Measurements from ENCODE around the gene AKAP6.

AKAP6 gene

DNA sequence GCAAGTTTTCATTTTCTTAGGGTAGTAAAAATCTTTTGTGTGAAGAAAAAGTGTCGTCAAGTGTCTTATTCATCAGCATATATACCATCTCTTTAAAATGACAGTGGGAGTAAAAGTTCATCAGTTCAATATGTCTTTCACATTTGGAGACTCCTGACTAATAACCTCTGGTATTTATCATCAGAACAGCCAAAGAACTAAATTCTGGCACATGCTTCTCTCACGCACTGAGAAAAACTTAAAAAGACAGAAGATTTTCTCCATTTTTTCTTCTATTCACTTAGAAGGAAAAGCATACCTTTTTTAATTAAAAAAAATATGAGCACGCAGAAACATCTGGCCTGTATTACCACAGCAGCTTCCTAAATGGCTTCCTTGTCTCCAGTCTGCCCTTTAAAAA, 265.7 kb downstream of the AKAP6 start:
- Histone ChIP-seq H3K36me3 (ENCODE audit: insufficient read depth, low read length) (no peaks in the 10 kb centered on the region), H3K27ac (ENCODE audit: low read depth, low read length) (no peak overlapping the region), H3K4me3 (ENCODE audit: low read length) (no peak overlapping the region), H3K9me3 (ENCODE audit: insufficient read depth, low read depth, low read length) (no peaks in the 10 kb centered on the region), H3K4me1 (ENCODE audit: insufficient read depth, low read length) (no peaks in the 10 kb centered on the region; the same call in 1 of the 2 replicates), H3K9ac (ENCODE audit: low read depth, low read length) (no peak overlapping the region), H3K27me3 (ENCODE audit: insufficient read depth, low read length) (no peaks in the 10 kb centered on the region)
- WGBS, result 96% methylated on average over 2 of the region's 3 CpGs

DNA sequence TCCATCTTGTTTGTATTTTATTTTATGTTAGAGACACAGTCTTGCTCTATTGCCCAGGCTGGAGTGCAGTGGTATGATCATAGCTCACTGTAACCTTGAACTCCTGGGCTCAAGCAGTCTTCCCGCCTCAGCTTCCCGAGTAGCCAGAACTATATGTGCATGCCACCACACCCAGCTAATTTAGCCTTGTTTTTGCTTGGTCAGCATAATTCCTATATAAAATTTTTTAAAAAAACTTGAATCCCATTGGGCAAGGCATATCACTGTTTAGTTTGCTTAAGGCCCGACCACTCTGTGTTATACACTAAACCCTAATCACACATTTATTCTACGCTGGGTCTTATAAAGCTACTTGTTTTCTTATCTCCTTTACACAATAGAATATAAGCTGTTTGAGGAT, 266.4 kb downstream of the AKAP6 start:
- H3K27ac ChIP-seq (ENCODE audit: low read depth, low read length), result no peak overlapping the region
- no peaks in the 10 kb centered on the region for H3K36me3 ChIP-seq (ENCODE audit: insufficient read depth, low read length)
- H3K4me3 ChIP-seq (ENCODE audit: low read length), result no peak overlapping the region
- no peaks in the 10 kb centered on the region; the same call in 1 of the 2 replicates for H3K4me1 ChIP-seq (ENCODE audit: insufficient read depth, low read length)
- WGBS, result 97% methylated on average over 4 of the region's 4 CpGs
- no peaks in the 10 kb centered on the region for H3K9me3 ChIP-seq (ENCODE audit: insufficient read depth, low read depth, low read length)
- H3K9ac ChIP-seq (ENCODE audit: low read depth, low read length), result no peak overlapping the region
- H3K27me3 ChIP-seq (ENCODE audit: insufficient read depth, low read length), result no peaks in the 10 kb centered on the region

DNA sequence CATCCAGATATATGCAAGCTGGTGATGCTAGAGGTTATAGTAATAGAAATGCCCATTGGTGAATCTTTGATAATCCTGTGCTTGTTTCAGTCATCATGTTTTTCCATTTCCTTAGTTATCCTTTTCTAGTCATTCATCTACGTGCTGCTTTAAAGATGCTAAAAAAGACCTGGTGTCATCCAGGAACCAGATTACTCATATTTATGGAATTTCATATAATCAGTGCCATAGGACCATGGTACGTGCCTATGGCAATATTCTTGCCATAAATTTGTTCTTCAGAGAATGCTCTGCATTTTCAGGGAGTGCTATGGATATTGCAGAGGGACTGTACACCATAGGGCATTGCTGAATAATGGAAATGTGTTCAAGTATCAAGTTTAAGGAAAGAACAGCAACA, 267.3 kb downstream of the AKAP6 start:
- WGBS, result 92% methylated on average over 2 of the region's 2 CpGs
- H3K4me1 ChIP-seq (ENCODE audit: insufficient read depth, low read length), result no peaks in the 10 kb centered on the region; the same call in 1 of the 2 replicates

DNA sequence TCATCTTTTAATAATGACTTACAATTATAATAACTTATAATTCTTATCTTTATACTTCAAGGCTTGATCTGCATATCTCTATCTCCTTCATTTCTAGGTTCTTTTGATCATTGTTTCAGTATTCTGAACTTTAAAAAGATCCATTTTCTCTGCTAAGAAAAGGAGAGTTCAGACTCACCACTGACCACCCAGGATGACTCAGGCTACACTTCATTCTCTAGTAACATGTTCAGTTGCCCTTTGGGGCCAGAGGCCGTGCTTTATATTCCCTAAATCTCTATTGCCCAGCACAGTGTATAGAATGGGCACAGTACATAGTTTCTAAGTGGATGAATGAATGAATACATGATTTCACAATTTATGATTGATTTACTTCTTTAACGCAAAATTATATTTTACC, 268.7 kb downstream of the AKAP6 start:
- no peaks in the 10 kb centered on the region for H3K9me3 ChIP-seq (ENCODE audit: insufficient read depth, low read depth, low read length)
- WGBS, result 93% methylated on average over 1 of the region's 2 CpGs
- H3K27me3 ChIP-seq (ENCODE audit: insufficient read depth, low read length), result no peaks in the 10 kb centered on the region
- no peak overlapping the region for H3K4me3 ChIP-seq (ENCODE audit: low read length)
- H3K36me3 ChIP-seq (ENCODE audit: insufficient read depth, low read length), result no peaks in the 10 kb centered on the region
- no peak overlapping the region for H3K9ac ChIP-seq (ENCODE audit: low read depth, low read length)
- H3K4me1 ChIP-seq (ENCODE audit: insufficient read depth, low read length), result no peaks in the 10 kb centered on the region; the same call in 1 of the 2 replicates
- H3K27ac ChIP-seq (ENCODE audit: low read depth, low read length), result no peak overlapping the region

More for the DNA sequence above, 267.3 kb downstream of the AKAP6 start:
- no peak overlapping the region for H3K27ac ChIP-seq (ENCODE audit: low read depth, low read length)
- H3K27me3 ChIP-seq (ENCODE audit: insufficient read depth, low read length), result no peaks in the 10 kb centered on the region
- H3K4me3 ChIP-seq (ENCODE audit: low read length), result no peak overlapping the region
- no peak overlapping the region for H3K9ac ChIP-seq (ENCODE audit: low read depth, low read length)
- no peaks in the 10 kb centered on the region for H3K36me3 ChIP-seq (ENCODE audit: insufficient read depth, low read length)
- H3K9me3 ChIP-seq (ENCODE audit: insufficient read depth, low read depth, low read length), result no peaks in the 10 kb centered on the region

DNA sequence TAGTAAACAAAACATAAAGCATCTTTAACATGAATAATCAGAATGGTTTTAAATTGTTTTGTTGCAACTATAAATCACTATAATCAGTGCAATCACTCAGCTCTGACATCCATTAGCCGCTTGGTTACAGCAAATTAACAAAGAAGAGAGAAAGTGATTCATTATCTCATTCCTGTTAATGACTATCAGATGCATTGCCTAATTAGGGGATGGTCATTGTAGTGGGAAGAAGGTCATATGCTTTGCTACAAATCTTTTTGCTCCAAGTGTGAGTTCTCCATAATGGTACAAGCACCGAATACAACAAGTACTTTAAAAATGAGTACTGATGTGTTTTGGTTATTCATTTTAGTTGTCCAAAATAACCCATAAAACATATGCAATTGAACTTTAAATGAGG, 272.0 kb downstream of the AKAP6 start:
- no peaks in the 10 kb centered on the region for H3K36me3 ChIP-seq (ENCODE audit: insufficient read depth, low read length)
- H3K4me3 ChIP-seq (ENCODE audit: low read length), result no peak overlapping the region
- no peaks in the 10 kb centered on the region for H3K9me3 ChIP-seq (ENCODE audit: insufficient read depth, low read depth, low read length)
- no peak overlapping the region for H3K27ac ChIP-seq (ENCODE audit: low read depth, low read length)
- 83% methylated on average over 1 of the region's 2 CpGs for WGBS
- no peaks in the 10 kb centered on the region for H3K27me3 ChIP-seq (ENCODE audit: insufficient read depth, low read length)
- H3K4me1 ChIP-seq (ENCODE audit: insufficient read depth, low read length), result peaks cover under 1% of the 10 kb centered on the region; the same call in 1 of the 2 replicates
- no peak overlapping the region for H3K9ac ChIP-seq (ENCODE audit: low read depth, low read length)

DNA sequence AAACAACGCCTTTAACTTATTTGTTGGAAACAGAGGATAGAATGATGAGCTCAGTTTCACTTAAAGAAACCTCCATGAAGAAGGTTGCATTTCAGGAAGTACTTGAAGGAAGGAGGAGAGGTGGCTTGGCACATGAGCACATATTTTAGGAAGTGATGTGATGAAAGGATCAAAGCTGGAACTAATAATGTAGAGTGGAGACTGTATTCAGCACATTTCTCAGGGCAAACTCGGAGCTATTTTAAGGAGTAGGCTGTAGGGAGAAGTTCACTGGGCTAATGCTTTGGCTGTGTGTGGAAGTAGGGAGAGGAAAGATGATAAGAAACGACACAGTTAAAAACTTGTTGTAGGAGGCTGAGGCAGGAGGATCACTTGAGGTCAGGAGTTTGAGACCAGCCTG, 272.8 kb downstream of the AKAP6 start:
- 93% methylated on average over 3 of the region's 3 CpGs for WGBS
- Histone ChIP-seq H3K27ac (ENCODE audit: low read depth, low read length) (no peak overlapping the region), H3K27me3 (ENCODE audit: insufficient read depth, low read length) (no peaks in the 10 kb centered on the region), H3K4me1 (ENCODE audit: insufficient read depth, low read length) (peaks cover 5% of the 10 kb centered on the region; the same call in 1 of the 2 replicates), H3K36me3 (ENCODE audit: insufficient read depth, low read length) (no peaks in the 10 kb centered on the region), H3K4me3 (ENCODE audit: low read length) (no peak overlapping the region), H3K9me3 (ENCODE audit: insufficient read depth, low read depth, low read length) (no peaks in the 10 kb centered on the region), H3K9ac (ENCODE audit: low read depth, low read length) (no peak overlapping the region)

DNA sequence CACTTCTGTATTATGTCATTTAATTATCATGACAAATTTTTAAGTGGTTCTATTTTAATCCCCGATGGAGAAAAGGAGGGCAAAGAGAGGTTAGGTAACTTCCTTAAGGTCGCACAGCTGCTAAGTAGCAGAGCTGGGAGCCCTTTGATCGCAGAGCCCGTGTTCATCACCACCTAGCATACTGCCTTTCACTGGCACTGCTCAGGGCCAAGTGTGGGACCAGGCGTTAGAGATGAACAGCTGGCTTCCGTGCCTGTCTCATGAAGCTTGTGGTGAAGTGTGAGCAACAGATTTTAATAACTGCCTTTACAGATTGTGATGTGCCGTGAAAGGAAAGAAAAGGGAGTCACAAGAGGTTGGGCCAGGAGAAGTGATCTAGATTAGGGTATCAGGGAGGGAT, 273.6 kb downstream of the AKAP6 start:
- WGBS, result 93% methylated on average over 7 of the region's 7 CpGs
- Histone ChIP-seq H3K4me3 (ENCODE audit: low read length) (no peak overlapping the region), H3K36me3 (ENCODE audit: insufficient read depth, low read length) (no peaks in the 10 kb centered on the region), H3K9ac (ENCODE audit: low read depth, low read length) (no peak overlapping the region), H3K9me3 (ENCODE audit: insufficient read depth, low read depth, low read length) (no peaks in the 10 kb centered on the region), H3K4me1 (ENCODE audit: insufficient read depth, low read length) (peaks cover 5% of the 10 kb centered on the region; the same call in 1 of the 2 replicates), H3K27me3 (ENCODE audit: insufficient read depth, low read length) (no peaks in the 10 kb centered on the region), H3K27ac (ENCODE audit: low read depth, low read length) (no peak overlapping the region)

DNA sequence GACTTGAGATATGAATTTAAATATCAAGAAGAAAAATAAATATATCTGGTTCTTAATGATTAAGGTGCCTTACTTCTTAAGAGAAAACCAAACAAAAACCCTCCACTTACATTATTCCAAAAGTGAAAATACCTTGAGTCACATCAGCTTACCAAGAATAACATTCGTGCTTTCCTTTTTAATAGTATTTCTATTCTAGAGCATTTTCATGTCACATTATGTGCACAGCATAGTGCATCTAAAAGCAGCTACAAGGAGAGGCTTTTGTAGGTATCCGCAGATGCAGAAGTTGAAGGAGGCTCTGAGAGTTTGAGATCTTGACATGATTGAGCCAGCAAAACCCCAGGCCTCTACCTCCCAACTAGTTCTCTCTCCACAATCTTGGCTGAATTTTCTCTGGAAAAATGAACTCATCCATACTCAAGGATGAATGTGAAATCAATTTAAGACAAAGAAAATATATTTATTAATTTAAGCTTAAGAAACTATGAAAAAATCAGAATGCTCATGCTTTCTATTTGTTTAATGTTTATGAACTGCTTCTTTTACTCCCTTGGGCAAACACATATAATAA, 275.0 kb downstream of the AKAP6 start:
- Histone ChIP-seq H3K9me3 (ENCODE audit: insufficient read depth, low read depth, low read length) (no peaks in the 10 kb centered on the region), H3K27me3 (ENCODE audit: insufficient read depth, low read length) (no peaks in the 10 kb centered on the region), H3K4me3 (ENCODE audit: low read length) (no peak overlapping the region), H3K4me1 (ENCODE audit: insufficient read depth, low read length) (peaks cover 5% of the 10 kb centered on the region; the same call in 1 of the 2 replicates), H3K27ac (ENCODE audit: low read depth, low read length) (no peak overlapping the region), H3K9ac (ENCODE audit: low read depth, low read length) (no peak overlapping the region), H3K36me3 (ENCODE audit: insufficient read depth, low read length) (no peaks in the 10 kb centered on the region)
- WGBS, result 100% methylated on average over 2 of the region's 2 CpGs

DNA sequence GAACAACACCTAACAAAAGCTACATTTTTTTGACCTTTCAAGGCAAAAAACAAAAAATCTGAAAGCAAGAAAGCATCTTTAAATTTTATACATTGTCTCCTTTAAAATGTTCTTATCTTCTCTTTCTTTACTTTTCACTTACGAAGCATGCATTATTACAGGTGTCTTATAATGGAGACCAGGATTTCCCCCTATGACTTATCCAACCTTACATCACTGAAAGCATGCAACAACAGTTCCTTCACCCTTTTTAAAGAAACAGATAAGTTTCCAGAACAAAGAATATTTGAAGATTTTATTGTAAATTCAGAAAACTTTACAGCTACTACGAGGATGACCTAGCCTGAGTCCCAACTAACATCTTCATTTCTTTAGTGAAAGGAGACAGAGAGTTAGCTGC, 277.2 kb downstream of the AKAP6 start:
- WGBS, result 96% methylated on average over 2 of the region's 2 CpGs
- H3K27ac ChIP-seq (ENCODE audit: low read depth, low read length), result no peak overlapping the region
- H3K36me3 ChIP-seq (ENCODE audit: insufficient read depth, low read length), result no peaks in the 10 kb centered on the region
- H3K4me1 ChIP-seq (ENCODE audit: insufficient read depth, low read length), result peaks cover 12% of the 10 kb centered on the region; the same call in 1 of the 2 replicates
- no peaks in the 10 kb centered on the region for H3K9me3 ChIP-seq (ENCODE audit: insufficient read depth, low read depth, low read length)
- H3K27me3 ChIP-seq (ENCODE audit: insufficient read depth, low read length), result no peaks in the 10 kb centered on the region
- no peak overlapping the region for H3K4me3 ChIP-seq (ENCODE audit: low read length)
- H3K9ac ChIP-seq (ENCODE audit: low read depth, low read length), result no peak overlapping the region

DNA sequence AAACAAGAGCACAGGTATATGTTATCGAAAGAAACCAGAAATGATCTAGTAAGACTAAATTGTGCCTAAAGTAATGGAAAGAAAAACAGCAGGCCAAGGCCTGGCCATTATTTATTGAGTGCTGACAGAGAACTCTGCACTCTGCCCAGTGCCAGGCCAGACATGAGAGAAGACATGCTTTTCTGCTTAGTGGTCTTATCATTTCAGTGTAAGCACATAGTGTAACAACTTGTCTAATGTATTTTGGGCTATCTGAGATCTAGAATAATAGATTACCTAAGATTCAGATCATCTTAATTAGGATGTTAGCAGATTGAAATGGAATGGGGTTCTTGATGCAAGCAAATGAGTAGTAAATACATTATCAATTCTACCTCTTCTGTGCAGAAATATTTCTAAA, 278.3 kb downstream of the AKAP6 start:
- no peaks in the 10 kb centered on the region for H3K36me3 ChIP-seq (ENCODE audit: insufficient read depth, low read length)
- H3K9me3 ChIP-seq (ENCODE audit: insufficient read depth, low read depth, low read length), result no peaks in the 10 kb centered on the region
- WGBS, result 100% methylated on average over 1 of the region's 1 CpG
- H3K4me3 ChIP-seq (ENCODE audit: low read length), result no peak overlapping the region
- H3K9ac ChIP-seq (ENCODE audit: low read depth, low read length), result no peak overlapping the region
- H3K27ac ChIP-seq (ENCODE audit: low read depth, low read length), result no peak overlapping the region
- no peaks in the 10 kb centered on the region for H3K27me3 ChIP-seq (ENCODE audit: insufficient read depth, low read length)
- H3K4me1 ChIP-seq (ENCODE audit: insufficient read depth, low read length), result peaks cover 12% of the 10 kb centered on the region; the same call in 1 of the 2 replicates

DNA sequence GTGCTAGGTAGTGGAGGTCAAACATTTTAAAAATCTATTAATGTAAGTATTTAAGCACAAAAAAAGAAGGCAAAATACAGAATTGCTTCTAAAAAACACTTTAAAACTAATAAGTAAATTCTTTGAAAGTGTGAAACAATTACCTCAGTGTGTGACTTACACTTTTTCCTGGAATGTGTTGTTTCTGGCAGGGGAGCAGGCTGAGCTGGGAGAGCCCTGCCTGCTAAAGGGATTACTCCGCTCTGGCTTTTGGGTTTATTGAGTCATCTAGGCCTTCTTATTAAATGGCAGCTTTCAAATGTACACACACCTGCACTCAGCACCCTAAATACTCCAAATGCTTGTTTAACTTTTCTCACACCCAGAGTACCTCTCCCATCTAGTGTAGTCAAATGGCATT, 279.8 kb downstream of the AKAP6 start:
- WGBS, result 92% methylated on average over 1 of the region's 1 CpG
- peaks cover 12% of the 10 kb centered on the region; the same call in 1 of the 2 replicates for H3K4me1 ChIP-seq (ENCODE audit: insufficient read depth, low read length)

DNA sequence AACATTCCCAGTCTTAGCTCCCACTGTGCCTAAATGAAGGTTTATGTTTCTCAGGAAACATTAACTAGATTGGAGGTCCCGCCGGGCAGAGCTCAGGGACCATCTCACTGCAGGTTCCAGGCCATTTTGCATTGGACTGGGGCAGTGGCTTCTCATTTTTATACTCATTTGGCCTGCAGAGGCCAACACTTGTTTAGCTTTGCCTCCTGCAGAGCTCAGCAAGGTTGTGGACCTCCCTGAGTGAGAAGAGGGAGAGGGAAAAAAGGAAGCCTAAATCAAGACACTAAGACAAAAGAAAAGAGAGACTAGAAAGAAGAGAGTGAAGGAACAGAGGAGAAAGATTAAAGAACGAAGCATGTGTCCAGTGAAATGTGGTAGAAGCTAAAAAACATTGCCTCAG, 280.3 kb downstream of the AKAP6 start:
- no peak overlapping the region for H3K27ac ChIP-seq (ENCODE audit: low read depth, low read length)
- H3K4me3 ChIP-seq (ENCODE audit: low read length), result no peak overlapping the region
- no peak overlapping the region for H3K9ac ChIP-seq (ENCODE audit: low read depth, low read length)
- no peaks in the 10 kb centered on the region for H3K27me3 ChIP-seq (ENCODE audit: insufficient read depth, low read length)
- H3K9me3 ChIP-seq (ENCODE audit: insufficient read depth, low read depth, low read length), result no peaks in the 10 kb centered on the region
- 93% methylated on average over 3 of the region's 3 CpGs for WGBS
- H3K36me3 ChIP-seq (ENCODE audit: insufficient read depth, low read length), result no peaks in the 10 kb centered on the region
- peaks cover 12% of the 10 kb centered on the region; the same call in 1 of the 2 replicates for H3K4me1 ChIP-seq (ENCODE audit: insufficient read depth, low read length)

More for the DNA sequence above, 279.8 kb downstream of the AKAP6 start:
- Histone ChIP-seq H3K4me3 (ENCODE audit: low read length) (no peak overlapping the region), H3K27ac (ENCODE audit: low read depth, low read length) (no peak overlapping the region), H3K27me3 (ENCODE audit: insufficient read depth, low read length) (no peaks in the 10 kb centered on the region), H3K9me3 (ENCODE audit: insufficient read depth, low read depth, low read length) (no peaks in the 10 kb centered on the region), H3K9ac (ENCODE audit: low read depth, low read length) (no peak overlapping the region), H3K36me3 (ENCODE audit: insufficient read depth, low read length) (no peaks in the 10 kb centered on the region)

All from HUES64 (cell line).